Spinal cord (tissue), 10 donors: ENCODE measurements around the gene ARID4B. TPM values are rescaled to one million over a fixed set of nuclear protein-coding genes. Genes with fewer than 3 reads are reported as not detected.
"Not testable (repeated sequence)": the region's sequence is repeated elsewhere in the genome, so short reads cannot be mapped to it uniquely, and the experiment has no call there.

ENCODE experiments used
- DNase-seq, 6 donors: peaks; one replicate each; pipeline versions ENCODE4 v3.0.0 to v3.0.0-alpha.2; 2013 to 2015; ENCODE audit warnings: low spot score in 6 of 6, low read depth in 4 of 6
- H3K27ac ChIP-seq: one replicate; pipeline ENCODE4 v1.5.1; 2013; ENCODE audit warnings: low read depth, low read length, control low read depth
- H3K27me3 ChIP-seq: one replicate; pipeline ENCODE4 v1.6.1; 2013; ENCODE audit warnings: low read length; ENCODE audit not compliant: control insufficient read depth, insufficient read depth
- H3K36me3 ChIP-seq: one replicate; pipeline ENCODE4 v1.6.1; 2013; ENCODE audit warnings: low read length; ENCODE audit not compliant: control insufficient read depth, insufficient read depth
- H3K4me1 ChIP-seq: one replicate; pipeline ENCODE4 v1.6.1; 2013; ENCODE audit warnings: low read length; ENCODE audit not compliant: control insufficient read depth, insufficient read depth
- H3K4me3 ChIP-seq: one replicate; pipeline ENCODE4 v1.5.1; 2013; ENCODE audit warnings: low read depth, low read length, control low read depth
- H3K9me3 ChIP-seq: one replicate; pipeline ENCODE4 v1.6.1; 2013; ENCODE audit warnings: low read length; ENCODE audit not compliant: control insufficient read depth, insufficient read depth
- WGBS: methylation state at CpG from one replicate; pipeline ENCODE4 v1.1.5; 2013; ENCODE audit warnings: missing lambda C conversion rate; ENCODE audit not compliant: insufficient coverage; 5-methylcytosine and 5-hydroxymethylcytosine counted together
- polyA plus RNA-seq, 2 donors: library from polyadenylated mRNA; unstranded; fragments of 120-200 nt; gene quantifications; one replicate each; pipeline ENCODE4 v1.2.1, GENCODE V29; 2013; ENCODE audit not compliant: insufficient read length in 2 of 2
- total RNA-seq, 2 donors: library from RNA; depleted of rRNA in 1 of 2; stranded (reverse); fragments of 120-200 nt in 1 of 2; fragments of >200 nt in 1 of 2; gene quantifications; one replicate each; pipeline versions ENCODE4 v1.2.3 to v1.2.4, GENCODE V29; 2013 to 2014
- donor health status: healthy.

The ARID4B gene
- total and polyA plus RNA-seq, 4 donors = 30.9 to 68.0 (median 45.2) TPM

DNA sequence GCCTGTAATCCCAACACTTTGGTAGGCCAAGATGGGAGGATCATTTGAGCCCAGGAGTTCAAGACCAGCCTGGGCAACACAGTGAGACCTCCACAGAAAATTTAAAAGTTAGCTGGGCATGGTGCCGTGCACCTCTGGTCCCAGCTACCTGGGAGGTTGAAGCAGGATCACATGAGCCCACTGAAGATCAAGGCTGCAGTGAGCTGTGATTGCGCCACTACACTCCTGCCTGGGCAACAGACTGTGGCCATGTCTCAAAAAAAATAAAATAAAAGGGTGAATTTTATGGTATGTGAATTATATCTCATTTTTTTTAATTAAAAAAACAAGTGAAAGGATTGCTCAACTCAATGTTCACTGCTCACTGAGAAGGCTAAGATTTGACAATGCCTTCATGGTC, 8.7 kb downstream of the ARID4B start:
- no peaks in the 10 kb centered on the region for H3K27me3 ChIP-seq
- DNase-seq = no peak
- WGBS = 86% methylated on average over 1 of the region's 2 CpGs
- H3K27ac ChIP-seq = no peak overlapping the region
- H3K36me3 ChIP-seq = peaks cover 18% of the 10 kb centered on the region
- no peak overlapping the region for H3K4me3 ChIP-seq
- H3K4me1 ChIP-seq = no peaks in the 10 kb centered on the region
- no peaks in the 10 kb centered on the region for H3K9me3 ChIP-seq

DNA sequence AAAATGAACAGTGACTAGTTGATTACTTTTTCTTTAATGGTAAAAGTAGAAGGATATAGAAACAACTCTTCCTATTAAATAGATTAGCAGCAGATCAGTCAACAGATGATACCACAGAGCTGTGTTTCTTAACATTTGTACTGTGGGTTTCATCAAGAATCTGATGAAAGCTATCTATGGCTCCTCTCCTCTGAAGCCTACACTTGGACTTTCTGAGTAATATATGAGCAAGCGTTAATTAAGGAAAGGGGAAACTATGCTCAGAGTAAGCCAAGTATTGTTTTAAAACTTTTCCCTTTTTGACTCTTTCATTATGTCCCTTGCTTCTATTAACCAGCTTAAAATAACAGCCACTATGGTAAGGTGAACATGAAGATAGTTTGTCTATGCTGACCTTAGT, 10.8 kb downstream of the ARID4B start:
- Histone ChIP-seq H3K27me3 (no peaks in the 10 kb centered on the region), H3K4me1 (no peaks in the 10 kb centered on the region), H3K36me3 (peaks cover 18% of the 10 kb centered on the region), H3K4me3 (no peak overlapping the region), H3K9me3 (no peaks in the 10 kb centered on the region), H3K27ac (no peak overlapping the region)
- no CpG with 5 or more reads among the region's 1 CpG for WGBS
- no peak for DNase-seq

DNA sequence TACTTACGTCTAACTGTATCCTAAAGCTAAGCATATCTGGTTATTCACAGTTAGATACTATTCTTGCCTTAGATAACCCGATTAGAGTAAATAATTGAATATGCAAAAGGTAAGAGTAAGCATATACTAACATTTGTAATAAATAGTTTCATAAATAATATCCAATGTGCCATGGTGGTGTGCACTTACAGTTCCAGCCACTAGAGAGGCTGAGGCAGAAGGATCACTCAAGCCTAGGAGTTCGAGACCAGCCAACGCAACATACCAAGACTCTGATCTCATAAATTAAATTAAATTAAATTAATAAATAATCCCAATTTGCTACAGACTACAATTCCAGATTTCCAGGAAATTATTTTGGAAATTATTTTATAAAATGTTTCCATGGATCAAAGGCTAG, 12.2 kb downstream of the ARID4B start:
- Histone ChIP-seq H3K27ac (no peak overlapping the region), H3K4me3 (no peak overlapping the region)
- WGBS = no CpG with 5 or more reads among the region's 4 CpGs

DNA sequence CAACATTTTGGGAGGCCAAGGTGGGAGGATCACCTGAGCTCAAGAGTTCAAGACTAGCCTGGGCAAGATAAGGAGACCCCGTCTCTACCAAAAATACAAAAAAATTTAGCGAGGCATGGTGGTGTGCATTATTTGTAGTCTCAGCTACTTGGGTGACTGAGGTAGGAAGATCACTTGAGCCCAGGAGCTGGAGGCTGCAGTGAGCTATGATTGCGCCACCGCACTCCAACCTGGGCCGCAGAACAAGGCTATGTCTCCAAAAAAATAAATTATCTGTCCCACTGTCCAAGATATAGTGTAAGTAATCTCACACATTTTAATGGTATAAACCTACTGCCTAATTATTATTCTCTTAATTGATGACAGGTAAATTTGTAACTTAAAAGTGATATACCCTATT, 12.8 kb downstream of the ARID4B start:
- H3K4me1 ChIP-seq = no peaks in the 10 kb centered on the region
- WGBS = no CpG with 5 or more reads among the region's 5 CpGs
- H3K4me3 ChIP-seq = no peak overlapping the region
- no peaks in the 10 kb centered on the region for H3K27me3 ChIP-seq
- no peak overlapping the region for H3K27ac ChIP-seq
- H3K36me3 ChIP-seq = peaks cover 10% of the 10 kb centered on the region
- H3K9me3 ChIP-seq = no peaks in the 10 kb centered on the region
- DNase-seq = no peak

More for the DNA sequence above, 12.2 kb downstream of the ARID4B start:
- Histone ChIP-seq H3K27me3 (no peaks in the 10 kb centered on the region), H3K9me3 (no peaks in the 10 kb centered on the region), H3K4me1 (no peaks in the 10 kb centered on the region), H3K36me3 (peaks cover 11% of the 10 kb centered on the region)
- DNase-seq = no peak

DNA sequence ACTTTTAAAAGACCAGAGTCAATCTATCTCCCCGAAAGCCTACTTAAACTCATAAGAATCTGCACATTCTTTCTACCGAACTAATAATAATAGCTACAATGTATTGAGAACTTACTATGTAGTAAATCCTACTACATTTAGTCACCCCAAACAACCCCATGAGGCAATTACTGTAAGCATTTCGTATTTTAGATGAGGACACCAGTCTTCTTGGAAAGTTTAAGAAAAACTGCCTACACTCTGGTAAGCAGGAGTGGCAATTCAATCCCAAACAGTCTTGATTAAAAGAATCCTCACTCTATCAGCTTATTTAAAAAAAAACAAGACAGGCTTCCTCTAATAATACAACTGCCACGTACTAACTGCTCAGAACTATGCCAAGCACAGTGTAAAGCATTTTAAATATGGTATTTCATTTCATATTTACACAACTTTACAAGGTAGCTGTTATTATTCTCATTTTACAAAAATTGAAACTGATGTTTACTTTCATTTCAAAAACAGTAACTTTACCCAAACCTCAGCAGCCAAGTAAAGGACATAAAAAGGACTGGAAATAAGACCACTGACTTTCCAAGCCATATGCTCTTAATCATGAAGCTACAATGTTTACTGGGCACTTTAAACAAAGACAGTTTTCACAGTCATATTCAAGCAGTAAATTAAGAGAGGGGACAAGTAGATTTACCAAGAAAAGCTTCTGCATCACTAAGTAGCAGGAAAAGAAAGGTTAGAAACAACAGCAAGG, 13.9 kb downstream of the ARID4B start:
- no CpG with 5 or more reads among the region's 4 CpGs for WGBS
- Histone ChIP-seq H3K36me3 (peaks cover 2% of the 10 kb centered on the region), H3K4me3 (no peak overlapping the region), H3K4me1 (no peaks in the 10 kb centered on the region), H3K9me3 (no peaks in the 10 kb centered on the region), H3K27ac (no peak overlapping the region), H3K27me3 (no peaks in the 10 kb centered on the region)
- DNase-seq = no peak

DNA sequence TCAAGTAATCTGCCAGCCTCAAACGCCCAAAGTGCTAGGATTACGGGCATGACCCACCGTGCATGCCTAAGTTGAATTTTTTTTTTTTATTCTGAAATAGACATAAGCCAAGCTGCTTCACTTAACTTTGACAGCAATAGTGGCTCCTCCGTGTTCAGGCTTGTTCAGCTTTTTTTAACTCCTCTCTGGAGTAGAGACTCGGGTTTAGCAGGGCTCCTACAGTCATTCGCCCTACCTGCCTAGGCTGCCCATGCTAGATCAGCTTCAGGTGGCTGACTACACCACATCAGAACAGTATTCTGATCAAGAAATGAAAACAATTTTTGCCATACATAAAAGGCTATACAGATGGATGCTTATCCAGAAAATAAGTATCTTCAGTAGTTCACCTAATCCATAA, 14.7 kb downstream of the ARID4B start:
- Histone ChIP-seq H3K36me3 (no peaks in the 10 kb centered on the region), H3K4me3 (no peak overlapping the region), H3K27me3 (no peaks in the 10 kb centered on the region), H3K9me3 (no peaks in the 10 kb centered on the region), H3K4me1 (no peaks in the 10 kb centered on the region), H3K27ac (no peak overlapping the region)
- no peak for DNase-seq
- 72% methylated on average over 6 of the region's 6 CpGs for WGBS

DNA sequence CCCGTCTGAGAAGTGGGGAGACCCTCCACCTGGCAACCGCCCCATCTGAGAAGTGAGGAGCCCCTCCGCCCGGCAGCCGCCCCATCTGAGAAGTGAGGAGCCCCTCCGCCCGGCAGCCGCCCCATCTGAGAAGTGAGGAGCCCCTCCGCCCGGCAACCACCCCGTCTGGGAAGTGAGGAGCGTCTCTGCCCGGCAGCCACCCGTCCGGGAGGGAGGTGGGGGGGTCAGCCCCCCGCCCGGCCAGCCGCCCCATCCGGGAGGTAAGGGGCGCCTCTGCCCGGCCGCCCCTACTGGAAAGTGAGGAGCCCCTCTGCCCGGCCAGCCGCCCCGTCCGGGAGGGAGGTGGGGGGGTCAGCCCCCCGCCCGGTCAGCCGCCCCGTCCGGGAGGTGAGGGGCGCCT, 18.8 kb downstream of the ARID4B start:
- H3K4me1 ChIP-seq, H3K4me3 ChIP-seq, H3K36me3 ChIP-seq, DNase-seq, H3K27me3 ChIP-seq, H3K27ac ChIP-seq, H3K9me3 ChIP-seq: not testable (repeated sequence)
- WGBS = 100% methylated on average over 4 of the region's 32 CpGs

DNA sequence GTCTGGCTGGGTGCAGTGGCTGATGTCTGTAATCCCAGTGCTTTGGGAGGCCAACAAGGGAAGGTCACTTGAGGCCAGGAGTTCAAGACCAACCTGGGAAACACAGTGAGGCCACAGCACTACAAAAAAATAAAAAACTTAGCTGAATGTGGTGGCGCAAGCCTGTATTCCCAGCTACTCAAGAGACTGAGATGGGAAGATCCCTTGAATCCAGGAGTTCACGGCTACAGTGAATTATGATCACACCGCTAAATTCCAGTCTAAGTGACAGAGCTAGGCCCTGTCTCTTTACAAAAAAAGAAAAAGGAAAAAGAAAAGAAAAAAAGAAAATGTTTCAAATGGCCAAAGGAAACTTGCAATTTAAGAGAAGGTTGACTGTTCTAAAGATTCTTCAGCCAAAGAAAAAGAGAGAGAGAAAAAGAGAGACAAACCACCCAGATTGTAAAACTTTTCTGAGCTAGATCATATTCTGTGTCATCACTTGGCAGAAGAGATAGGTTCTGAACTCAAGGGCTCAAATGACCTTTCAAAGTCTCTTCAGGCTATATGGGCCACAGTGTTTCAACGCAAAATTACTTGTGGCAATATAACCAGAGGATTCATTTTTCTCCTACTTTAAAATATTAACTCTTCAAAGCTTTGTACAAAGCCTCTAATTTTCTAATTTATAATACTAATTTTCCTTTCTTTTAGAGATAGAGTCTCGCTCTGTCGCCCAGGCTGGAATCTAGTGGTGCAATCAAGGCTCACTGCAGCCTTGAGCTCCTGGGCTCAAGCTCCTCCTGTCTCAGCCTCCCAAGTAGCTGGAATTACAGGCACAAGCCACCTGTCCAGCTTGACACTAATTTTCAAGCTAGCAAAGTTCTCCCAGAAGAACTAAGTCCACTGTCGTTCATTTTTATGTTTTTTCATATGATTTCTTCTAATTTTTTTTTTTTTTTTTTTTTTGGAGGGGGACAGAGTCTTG, 20.5 kb downstream of the ARID4B start:
- WGBS = 94% methylated on average over 2 of the region's 7 CpGs
- Histone ChIP-seq H3K36me3 (no peaks in the 10 kb centered on the region), H3K4me1 (peaks cover 4% of the 10 kb centered on the region), H3K4me3 (no peak overlapping the region), H3K27me3 (no peaks in the 10 kb centered on the region), H3K9me3 (no peaks in the 10 kb centered on the region), H3K27ac (no peak overlapping the region)
- no peak for DNase-seq

DNA sequence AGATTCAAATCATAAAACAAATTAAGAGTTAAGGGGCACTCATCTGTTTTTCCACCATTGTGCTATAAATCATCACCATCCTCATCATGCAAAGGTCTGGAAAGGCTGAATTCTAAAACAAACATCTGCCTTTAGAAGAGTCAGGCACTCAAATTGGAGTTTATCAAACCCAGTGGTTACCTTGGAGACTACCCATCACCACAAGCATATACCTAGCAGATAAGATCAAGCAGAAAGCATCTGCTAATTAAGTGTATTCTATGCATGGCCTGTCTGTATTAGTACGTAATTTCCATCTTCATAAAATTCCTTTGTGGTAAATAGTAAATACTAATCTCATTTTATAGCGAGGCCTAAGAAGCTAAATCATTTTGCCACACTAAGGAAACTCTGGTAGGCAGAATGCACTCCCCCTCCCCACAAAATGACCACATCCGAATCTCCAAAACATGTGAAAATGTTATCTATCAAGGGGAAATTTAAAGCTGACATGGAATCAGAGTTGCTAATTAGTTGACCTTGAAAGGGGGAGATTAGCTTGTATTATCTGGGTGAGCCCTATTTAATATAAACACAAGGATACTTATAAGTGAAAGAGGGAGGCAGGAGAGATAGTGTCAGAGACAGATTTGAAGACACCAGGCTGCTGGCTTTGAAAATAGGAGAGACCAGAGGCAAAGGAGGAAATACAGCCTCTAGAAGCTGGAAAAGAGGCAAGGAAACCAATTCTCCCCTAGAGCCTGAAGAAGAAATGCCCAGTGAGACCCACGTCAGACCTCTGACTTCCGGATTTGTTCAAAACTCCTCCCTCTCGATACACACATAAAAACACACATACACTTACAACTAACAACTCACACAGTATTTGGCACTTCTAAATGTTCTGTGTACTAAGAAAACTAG, 23.2 kb downstream of the ARID4B start:
- H3K27ac ChIP-seq = no peak overlapping the region
- no CpG with 5 or more reads among the region's 6 CpGs for WGBS
- DNase-seq = no peak
- H3K27me3 ChIP-seq = no peaks in the 10 kb centered on the region
- H3K36me3 ChIP-seq = no peaks in the 10 kb centered on the region
- H3K9me3 ChIP-seq = no peaks in the 10 kb centered on the region
- H3K4me3 ChIP-seq = no peak overlapping the region
- peaks cover 4% of the 10 kb centered on the region for H3K4me1 ChIP-seq
